GM18909 (cell line): ENCODE data around the gene CHRNB4.

Experiments
- ATAC-seq: cut with Tn5 transposase; IDR thresholded peaks from one replicate; pipeline ENCODE4 v1.9.1; 2021; ENCODE audit warnings: mild to moderate bottlenecking; ENCODE audit not compliant: unreplicated experiment, poor library complexity

CHRNB4 gene

DNA sequence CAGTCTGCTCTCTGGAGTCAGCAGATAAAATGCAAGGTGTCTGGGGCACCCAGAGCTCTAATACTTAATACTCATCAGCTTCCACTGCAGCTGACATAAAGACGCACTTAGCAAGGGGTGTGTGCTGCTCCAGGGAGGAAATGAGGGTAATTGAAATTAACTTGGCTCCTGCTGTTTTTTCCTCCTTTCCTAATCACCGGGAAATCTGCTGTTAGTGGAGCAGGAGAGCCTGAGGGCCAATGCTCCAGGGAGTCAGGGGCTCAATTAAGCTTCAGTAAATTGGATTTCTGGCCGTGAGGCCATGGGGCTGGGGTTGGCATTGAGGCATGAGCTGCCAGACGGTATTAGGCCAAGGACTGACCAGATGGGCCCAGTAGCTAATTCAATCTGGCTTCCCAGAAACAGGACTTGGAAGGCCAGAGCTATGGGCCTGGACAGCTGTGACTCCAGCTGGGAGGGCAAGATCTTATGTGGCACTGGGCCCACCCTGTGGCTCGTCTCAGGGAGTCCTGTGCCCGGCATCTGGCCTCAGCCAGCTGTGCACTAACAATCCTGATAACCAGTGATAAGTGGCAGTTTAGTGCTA, 30.7 kb upstream of the CHRNB4 start:
- no peak for ATAC-seq

DNA sequence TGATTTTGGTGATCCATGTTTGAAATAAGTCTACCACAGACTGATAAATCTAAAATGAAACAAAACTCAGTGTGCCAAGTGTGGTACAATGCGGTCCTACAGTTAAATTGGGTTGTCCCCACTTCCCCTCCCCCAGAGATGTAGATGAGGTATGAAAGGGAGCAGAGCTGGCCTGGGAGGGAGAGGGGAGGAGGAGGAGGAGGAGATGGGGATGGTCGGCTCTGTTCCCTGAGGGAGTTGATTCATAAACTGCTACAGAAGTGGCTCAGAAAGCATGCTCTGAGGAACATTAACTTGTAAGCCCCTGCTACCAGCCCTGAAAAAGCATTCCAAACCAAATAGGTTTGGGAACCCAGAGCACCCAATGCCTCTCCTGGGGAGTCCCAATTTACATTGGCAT, 28.0 kb upstream of the CHRNB4 start:
- no peak for ATAC-seq

DNA sequence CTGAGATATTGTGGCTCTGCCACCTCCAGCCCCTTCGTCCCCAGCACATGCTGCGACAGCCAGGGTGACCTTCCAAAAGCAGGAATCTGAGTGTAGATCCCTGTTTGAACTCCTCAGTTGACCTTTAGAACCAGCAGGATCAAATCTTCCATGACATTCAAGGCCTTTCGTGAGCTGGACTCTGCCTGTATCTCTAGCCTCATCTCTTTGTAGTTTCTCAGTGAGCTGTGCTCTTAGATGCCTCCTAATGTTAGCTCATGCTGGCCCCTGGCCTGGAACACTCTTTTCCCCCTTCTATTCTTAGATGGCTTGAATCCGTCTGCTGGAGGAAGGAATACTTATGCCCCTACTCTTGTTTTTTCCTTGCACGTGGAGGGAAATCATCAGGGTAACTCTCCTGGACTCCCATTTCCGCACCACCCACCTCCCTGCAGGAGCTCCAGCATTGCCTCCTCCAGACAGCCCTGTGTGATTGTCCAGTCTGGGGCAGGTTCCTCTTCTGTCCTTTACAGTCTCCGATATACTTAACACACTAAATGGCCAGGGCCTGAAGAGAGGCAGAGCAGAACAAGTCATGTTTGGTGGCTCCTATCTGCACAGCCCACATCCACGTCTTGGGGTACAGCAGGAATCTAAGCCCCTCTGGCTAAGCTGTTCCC, 26.7 kb upstream of the CHRNB4 start:
- ATAC-seq = no peak

DNA sequence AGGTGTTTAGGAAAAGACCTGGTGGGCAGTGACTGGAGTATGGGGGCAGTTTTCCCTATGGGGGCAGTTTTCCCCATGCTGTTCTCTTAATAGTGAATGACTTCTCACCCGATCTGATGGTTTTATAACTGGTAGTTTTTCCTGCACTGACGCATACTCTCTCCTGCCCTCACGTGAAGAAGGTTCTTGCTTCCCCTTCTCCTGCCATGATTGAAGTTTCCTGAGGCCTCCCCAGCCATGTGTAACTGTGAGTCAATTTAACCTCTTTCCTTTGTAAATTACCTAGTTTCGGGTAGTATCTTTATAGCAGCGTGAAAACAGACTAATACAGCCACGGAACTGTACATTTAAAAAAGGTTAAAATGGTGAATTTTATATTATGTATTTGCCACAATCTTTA, 25.0 kb upstream of the CHRNB4 start:
- no peak for ATAC-seq

DNA sequence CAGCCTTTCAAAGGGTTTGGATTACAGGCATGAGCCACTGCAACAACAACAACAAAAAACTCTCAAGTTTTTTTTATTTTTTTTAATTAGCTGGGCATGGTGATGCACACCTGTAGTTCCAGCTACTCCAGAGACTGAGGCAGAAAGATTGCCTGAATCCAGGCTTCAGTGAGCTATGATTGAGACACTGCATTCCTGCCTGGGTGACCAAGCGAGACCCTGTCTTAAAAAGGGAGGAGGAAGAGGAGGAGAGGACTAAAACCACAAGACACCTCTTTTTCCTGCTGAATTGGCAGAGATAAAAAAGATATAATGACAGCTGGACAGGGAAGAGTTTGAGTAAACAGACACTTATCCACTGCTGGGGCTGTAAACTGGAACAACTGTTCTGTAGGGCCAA, 22.7 kb upstream of the CHRNB4 start:
- no peak for ATAC-seq

DNA sequence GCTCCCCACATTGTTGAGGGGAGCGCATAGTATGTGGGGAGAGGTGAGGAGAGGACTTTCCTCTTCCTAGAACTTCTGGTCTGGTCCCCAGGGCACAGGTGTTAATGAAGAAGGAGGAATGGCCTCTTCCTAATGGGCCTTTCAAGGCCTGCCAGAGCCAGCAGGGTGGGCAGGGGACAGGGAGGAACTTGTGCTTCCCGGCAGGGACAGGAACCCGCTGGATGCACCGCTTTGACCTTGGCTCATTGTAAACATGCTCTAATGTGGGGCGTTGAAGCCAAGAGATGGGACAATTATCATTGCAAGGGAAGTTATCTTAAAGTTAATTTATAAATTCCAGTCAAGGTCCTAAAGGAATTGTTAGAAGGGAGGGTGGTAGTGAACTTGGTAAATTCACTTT, 21.0 kb upstream of the CHRNB4 start:
- ATAC-seq = no peak

DNA sequence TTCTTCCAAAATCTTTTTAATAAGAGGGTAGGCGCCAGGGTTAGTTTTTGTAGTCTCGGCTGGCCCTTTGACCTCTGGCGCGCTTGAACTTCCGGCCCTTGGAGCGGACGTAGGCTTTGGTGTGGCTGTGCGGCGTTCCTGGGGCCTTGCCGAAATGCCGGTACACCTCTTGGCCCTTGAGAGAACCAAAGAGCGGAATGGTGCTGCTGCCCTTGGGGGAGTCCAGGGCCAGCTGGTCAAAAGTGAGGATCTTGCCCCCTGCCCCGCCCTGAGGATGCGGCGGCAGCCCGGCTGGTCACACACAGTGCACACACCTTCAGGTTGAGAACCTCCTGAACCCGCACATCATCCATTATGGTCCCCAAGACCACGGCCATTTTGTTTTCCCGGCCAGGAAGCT, 20.0 kb upstream of the CHRNB4 start:
- no peak for ATAC-seq

DNA sequence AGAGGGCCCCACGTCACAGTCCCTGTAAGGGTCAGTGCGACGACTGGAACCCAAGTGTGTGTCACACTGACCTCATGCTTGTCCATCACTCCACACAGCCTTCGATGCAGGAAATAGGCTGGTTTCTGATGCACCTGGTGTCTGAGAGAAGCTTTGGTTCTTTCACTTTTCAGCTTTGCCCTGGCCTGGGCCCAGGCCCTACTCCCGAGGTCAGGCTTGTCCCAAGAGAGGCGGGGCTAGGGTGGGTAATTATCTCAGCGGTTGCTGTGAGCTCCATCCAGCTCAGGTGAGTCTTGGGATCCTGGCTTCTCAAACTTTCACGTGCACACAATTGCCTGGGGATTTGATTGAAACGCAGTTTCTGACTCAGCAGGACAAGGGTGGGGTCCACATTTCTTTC, 19.6 kb upstream of the CHRNB4 start:
- no peak for ATAC-seq

DNA sequence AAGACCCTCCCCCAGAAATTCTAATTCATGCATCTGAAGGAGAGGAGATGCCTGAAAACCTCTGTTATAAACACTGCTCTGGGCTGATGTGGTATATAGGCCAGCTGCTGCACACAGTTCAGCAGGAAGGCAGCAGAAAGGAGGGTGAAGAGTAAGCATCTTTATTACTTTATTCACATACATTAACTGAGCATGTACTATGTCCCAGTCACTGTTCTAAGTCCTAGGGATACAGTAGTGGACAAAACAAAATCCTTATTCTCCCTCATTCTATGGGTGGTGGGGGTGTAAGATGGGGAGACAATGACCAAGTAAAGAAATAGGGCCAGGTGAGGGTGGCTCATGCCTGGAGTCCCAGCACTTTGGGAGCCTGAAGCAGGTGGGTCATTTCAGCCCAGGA, 17.8 kb upstream of the CHRNB4 start:
- no peak for ATAC-seq

DNA sequence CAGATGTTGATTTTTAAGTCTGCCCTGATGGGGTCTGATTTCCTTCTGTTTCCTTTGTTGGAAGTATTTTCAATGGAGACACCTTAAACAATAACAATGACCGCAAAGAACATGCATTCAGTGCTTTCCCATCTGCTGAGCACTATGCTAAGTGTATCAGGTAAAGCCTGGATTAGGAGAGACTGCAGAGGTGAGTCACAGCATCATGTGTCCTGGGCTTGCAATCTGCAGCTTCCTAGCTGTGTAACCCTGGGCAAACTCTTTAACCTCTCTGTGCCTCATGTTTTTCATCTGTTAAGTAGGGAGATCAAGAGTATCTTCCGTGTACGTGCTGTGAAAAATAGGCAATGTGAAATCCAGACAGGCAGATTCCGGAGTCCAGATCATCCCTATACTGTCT, 13.3 kb upstream of the CHRNB4 start:
- no peak for ATAC-seq

DNA sequence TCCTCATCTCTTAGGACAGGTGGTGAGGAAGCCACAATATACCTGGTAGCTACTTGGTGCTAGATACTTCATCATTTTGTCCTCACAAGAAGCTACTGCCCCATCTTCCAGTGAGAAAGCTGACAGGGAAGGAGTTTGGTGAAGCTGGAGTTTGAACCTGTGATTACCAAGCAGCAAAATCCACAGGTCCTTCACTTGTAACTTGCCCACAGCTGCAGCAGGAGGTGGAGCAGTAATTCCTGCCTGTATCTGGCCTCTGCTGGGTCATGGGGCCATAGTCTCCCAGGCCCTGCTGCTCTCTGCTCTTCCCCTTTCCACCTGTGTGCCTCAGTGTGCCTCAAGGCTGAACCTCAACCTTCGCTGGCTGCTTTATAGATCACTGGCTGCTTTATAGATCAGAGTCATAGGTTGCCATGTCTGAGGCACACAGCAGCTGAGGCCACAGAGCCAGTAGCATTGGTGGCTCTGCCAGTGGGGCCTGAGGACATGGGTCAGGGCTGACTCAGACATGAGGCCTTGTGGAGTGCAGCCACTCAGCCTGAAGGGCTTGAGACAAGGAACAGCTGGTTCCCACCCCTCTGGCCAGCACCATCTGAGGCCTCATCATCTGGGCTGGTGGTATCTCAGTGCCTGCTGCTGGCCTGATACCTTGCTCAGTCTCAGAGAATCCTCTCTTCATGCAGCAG, 11.1 kb upstream of the CHRNB4 start:
- ATAC-seq = no peak

DNA sequence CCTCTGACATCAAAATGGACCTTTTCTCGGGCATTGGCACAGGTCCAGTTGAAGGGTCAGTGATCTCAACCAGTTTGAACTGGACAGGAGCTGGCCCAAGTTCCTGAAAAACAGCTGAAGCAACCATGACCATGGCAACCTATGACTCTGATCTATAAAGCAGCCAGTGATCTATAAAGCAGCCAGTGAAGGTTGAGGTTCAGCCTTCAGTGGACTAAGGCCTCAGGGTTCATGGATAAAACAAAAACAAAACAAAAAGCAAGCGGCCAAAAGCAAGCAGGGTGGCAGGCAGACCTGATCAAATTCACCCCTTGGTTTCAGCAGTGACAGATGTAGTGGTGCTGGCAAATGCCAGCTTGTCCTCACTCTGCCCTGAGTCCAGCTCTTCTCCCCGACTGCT, 10.0 kb upstream of the CHRNB4 start:
- ATAC-seq = no peak

DNA sequence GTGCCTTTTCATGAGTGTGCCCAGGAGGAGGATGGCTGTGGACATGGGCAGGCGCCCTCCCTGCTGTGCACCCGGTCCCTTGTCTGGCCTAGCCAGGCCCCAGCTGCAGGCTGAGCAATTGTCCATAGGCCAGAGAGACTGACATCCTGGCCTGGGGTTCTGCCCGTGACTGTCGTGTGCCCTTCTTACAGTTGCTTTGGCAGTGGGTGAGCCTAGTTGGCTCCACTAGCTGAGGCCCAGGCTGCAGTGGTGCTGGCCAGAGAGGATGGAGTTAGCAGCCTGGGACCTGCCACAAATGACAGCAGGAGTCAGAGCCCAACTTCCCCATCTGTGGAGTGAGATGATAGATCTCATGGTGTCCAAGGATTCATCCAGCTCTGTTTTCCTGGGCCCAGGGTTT, 9.0 kb upstream of the CHRNB4 start:
- ATAC-seq = no peak

DNA sequence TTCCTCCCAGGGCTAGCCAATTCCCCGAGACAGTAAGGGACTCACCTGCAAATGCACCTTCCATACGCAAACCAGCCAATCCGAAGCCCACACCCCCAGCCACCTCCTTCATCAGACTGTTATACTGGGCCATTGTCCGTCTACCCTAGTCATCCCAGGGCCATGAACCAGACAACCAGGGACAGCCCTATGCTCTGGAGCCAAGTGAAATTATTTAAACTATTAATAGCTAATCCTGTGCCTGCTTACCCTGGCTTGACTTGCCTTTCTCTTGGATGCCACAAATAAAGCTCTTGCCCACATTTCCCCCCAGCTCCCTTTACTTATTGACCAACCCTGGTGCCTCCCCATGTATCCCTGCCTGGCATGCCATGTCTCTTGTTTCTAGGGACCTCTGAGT, 4.0 kb upstream of the CHRNB4 start:
- ATAC-seq = no peak

DNA sequence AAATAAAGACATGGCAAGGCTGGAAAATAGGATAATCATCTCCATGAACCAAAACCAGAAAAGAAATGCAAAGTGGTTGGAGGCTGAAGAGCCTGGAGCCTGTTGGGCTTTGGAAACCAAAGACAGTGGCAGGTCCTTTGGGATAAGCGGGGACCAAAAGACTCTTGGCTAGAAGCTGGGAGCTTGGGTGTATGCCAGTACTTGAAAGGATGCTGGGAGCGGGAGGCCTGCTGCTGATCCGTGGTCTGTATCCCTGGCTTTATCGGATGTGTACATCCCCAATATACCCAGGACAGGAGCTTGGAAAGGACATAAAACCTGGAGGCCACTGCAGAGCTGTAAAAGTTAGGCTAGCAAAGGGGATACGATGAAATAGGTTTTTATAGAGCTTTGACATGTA, 1.3 kb upstream of the CHRNB4 start:
- ATAC-seq = no peak

DNA sequence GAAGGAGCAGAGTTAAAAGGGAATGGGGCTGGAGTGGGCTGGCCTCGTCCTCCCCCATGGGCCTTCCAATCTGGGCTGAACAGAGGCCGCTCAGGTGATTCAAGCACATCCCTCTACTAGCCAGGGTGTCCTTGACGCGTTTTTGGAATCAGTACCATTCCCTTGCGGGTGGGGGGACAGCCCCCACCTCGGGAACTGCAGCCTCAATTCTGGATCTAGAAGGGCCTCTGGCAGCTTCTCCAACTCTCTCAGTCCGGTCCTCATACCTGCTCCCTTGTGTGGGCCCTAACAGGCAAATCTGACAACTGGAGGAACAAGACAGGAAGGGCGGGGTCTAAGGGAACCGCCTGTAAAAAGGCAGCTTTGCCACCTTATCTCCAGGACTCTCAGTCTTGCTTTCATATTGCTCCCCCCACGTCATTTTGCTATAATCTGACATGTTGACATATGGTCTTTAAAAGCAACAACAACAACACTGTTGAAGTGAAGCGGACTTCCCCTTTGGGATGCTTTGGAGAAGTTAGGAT, 802 bp upstream of the CHRNB4 start:
- no peak for ATAC-seq

DNA sequence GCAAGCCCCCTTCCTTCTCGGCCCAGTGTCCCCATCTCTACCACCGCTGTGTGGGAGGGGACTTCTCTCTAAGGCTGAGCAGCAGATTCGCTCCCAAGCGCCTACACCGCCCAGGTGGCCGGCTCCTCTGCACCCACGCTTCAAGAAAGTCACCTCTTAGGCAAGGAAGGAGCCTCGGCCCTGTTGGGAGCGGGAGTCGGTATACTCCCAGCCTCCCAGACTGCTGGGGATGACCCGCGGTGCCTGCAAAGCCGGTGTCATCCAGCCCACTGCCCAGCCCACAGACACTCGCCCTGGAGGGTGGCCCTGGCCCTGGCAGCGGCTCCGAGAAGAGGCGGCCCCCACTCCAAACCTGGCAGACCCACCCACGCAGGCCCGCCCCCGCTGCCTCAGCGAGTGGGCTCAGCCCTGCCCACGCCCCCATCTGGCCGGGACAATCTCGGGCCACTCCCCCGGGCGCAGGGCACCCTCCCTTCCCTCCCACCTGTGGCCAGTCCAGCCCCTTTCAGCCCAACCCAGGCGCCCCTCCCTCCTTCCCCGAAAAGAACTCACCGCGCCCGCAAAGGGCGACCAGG, 396 bp downstream of the CHRNB4 start:
- ATAC-seq = no peak

DNA sequence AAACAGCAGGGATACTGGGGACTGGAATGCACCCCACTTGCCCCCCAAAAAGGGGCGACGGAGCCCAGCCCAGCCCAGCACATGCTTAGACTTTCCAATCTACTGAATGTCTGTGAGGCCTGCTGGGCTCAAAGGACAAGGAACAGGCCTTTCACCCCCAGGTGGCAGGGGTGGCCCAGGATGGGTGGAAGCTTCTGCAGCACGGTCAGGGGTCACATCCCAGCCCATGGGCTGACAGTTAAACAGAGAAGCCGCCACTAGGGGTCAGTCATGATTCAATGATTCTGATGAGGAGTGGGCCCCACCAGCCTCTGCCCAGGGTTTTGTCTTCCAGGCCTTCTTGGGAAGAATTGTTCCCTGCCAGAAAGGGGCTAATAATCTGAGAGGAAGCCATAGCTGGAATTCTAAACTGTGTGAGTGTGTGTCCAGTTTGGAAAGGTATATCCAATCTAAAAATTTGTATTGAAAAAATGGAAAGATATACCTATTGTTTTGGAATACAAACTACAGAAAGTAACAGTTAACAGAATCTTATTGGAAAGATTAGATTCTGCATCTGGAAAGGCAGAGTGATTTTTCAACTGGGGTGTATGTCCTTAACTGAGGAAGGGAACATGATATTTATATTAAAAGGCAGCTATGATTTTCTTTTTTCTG, 2.2 kb downstream of the CHRNB4 start:
- ATAC-seq = no peak

DNA sequence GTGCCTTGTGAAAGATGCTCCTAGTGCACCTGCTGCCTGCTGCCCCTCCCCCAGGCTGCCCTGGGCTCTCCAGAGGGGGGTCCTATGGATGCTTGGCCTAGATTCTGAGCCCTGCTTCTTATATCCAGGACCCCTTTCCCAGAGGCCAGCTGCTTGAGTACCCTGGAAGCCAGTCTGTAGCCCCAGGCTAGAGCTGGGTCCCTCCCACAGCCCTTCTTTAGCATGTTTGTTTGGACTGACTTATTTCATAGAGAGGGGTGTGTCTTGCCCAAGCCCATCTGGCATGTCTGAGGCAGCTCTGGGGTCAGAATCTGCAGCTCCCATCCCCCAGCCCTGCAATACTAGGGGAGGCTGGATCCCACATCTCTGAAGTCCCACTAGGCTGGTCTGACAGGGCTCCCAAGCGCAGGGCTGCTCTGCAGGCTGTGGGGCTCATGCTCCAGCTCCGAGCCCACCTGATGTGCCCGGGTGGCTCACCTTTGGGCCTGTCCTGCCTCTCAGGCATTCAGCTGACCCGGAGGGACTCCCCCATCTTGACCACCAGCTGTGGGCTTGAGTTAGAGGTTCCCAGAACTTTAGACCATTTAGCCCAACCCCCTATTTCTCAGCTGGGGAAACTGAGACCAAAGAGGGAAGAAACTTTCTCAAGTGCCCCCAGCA, 3.1 kb downstream of the CHRNB4 start:
- ATAC-seq = no peak

DNA sequence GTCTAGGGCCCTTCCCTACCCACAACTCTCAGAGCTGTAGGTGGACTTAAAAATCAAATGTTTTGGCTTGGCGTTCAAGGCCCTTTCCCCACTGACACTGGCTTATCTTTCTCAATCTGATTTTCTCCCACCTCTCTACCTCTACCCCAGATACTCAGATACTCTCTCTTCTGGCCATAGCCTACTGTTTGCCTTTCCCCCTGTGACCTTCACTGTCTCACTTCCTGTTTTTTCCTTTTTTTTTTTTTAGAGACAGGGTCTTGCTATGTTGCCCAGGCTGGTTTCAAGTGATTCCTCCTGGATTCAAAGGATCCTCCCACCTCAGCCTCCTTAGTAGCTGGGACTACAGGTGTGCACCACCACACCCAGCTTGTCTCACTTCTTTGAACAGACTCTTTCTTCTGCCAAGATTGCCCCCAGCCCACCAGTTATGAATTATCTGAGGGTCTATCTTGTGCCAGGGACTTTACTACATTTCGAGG, 4.6 kb downstream of the CHRNB4 start:
- no peak for ATAC-seq
